ENCODE data around the gene RPL4. TPM values are rescaled to one million over a fixed set of nuclear protein-coding genes. Genes with fewer than 3 reads are reported as not detected.
"Not testable (repeated sequence)": the region's sequence is repeated elsewhere in the genome, so short reads cannot be mapped to it uniquely, and the experiment has no call there.

RPL4 gene
- total and polyA plus RNA-seq, 12 donors: 1,152 to 3,057 (median 1,312) TPM

DNA sequence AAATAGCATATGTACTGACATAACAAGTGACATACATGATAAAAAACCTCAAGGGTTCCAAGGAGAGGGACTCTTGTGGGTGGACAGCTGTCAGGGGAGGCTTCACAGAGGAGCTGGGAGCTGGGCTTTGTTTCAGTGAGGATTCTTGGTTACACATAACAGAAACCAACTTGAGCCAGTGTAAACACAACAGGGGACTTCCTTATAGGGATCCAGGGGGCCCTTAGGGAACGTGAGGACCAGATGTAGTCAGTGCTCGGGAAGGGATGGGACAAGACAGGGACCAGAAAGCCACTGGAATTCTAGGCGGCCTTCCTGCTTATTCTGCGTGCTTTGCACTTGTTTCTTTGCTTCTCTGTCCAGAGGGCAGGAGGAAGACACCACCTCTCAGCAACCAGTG is 42.0 kb downstream of the RPL4 start:
- Histone ChIP-seq H3K4me1 (no peaks in the 10 kb centered on the region), H3K27me3 (no peaks in the 10 kb centered on the region), H3K36me3 (peaks cover 0 to 38% (median 0%) of the 10 kb centered on the region in 9 donors), H3K9me3 (no peaks in the 10 kb centered on the region), H3K27ac (peak overlapping the region in 1 of 10 donors; percentile 5), H3K4me3 (no peak overlapping the region)
- TF ChIP-seq, protein P1, sequence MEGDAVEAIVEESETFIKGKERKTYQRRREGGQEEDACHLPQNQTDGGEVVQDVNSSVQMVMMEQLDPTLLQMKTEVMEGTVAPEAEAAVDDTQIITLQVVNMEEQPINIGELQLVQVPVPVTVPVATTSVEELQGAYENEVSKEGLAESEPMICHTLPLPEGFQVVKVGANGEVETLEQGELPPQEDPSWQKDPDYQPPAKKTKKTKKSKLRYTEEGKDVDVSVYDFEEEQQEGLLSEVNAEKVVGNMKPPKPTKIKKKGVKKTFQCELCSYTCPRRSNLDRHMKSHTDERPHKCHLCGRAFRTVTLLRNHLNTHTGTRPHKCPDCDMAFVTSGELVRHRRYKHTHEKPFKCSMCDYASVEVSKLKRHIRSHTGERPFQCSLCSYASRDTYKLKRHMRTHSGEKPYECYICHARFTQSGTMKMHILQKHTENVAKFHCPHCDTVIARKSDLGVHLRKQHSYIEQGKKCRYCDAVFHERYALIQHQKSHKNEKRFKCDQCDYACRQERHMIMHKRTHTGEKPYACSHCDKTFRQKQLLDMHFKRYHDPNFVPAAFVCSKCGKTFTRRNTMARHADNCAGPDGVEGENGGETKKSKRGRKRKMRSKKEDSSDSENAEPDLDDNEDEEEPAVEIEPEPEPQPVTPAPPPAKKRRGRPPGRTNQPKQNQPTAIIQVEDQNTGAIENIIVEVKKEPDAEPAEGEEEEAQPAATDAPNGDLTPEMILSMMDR (IDR thresholded peaks at IDR 0.05): no peak
- ATAC-seq (peak; percentile 63 to 89 (median 70)), DNase-seq (peak in 1 of 2 donors; percentile 41)
- intact Hi-C loops (cut with DNase I): no loop called here
- WGBS, 2 donors: 56 to 69% methylated on average over 4 of the region's 4 CpGs

DNA sequence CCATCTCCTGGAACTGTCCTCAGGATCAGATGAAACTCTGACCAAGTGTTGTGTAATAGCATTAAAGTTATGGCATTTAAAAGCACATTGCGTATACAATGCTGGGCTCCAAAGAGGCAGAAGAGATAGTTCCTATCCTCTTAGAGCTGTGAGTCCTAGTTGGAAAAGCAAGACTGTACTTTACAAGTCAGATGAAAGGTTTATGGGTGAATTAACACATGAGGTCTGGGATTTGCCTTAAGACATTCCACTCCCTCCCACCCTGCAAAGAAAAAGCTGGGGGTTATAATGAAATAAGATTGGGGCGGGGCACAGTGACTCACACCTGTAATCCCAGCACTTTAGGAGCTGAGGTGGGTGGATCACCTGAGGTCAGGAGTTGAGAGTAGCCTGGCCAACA is 42.7 kb downstream of the RPL4 start:
- no peaks in the 10 kb centered on the region for H3K27me3 ChIP-seq
- no peak for DNase-seq
- no peak overlapping the region for H3K4me3 ChIP-seq
- 96 to 99% methylated on average over 2 of the region's 2 CpGs for WGBS, 2 donors
- intact Hi-C loops (cut with DNase I): no loop called here
- no peak for ATAC-seq
- H3K9me3 ChIP-seq: no peaks in the 10 kb centered on the region
- no peaks in the 10 kb centered on the region for H3K4me1 ChIP-seq
- H3K36me3 ChIP-seq: peaks cover 0 to 42% (median 0%) of the 10 kb centered on the region in 9 donors
- TF ChIP-seq, protein P1 (IDR thresholded peaks at IDR 0.05): no peak
- H3K27ac ChIP-seq: peak overlapping the region in 1 of 10 donors; percentile 5

DNA sequence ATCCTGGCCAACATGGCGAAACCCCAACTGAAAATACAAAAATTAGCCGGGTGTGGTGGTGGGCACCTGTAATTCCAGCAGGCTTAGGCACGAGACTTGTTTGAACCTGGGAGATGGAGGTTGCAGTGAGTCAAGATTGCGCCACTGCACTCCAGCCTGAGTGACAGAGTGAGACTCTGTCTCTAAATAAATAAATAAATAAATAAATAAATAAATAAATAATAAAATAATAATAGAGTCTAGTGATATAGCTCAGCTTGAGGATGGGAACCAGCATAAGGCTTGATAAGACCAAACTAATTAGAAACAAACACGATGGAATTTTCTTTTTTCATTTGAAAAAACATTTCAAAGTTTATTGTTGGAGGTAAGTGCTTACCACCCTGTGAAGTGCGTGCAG is 43.4 kb downstream of the RPL4 start:
- ATAC-seq; H3K9me3 ChIP-seq; DNase-seq; H3K27ac ChIP-seq; H3K4me3 ChIP-seq; H3K27me3 ChIP-seq; intact Hi-C loops (cut with DNase I); H3K4me1 ChIP-seq: not testable (repeated sequence)
- 96 to 97% methylated on average over 6 of the region's 6 CpGs for WGBS, 2 donors
- peaks cover 0 to 41% (median 0%) of the 10 kb centered on the region in 9 donors for H3K36me3 ChIP-seq

DNA sequence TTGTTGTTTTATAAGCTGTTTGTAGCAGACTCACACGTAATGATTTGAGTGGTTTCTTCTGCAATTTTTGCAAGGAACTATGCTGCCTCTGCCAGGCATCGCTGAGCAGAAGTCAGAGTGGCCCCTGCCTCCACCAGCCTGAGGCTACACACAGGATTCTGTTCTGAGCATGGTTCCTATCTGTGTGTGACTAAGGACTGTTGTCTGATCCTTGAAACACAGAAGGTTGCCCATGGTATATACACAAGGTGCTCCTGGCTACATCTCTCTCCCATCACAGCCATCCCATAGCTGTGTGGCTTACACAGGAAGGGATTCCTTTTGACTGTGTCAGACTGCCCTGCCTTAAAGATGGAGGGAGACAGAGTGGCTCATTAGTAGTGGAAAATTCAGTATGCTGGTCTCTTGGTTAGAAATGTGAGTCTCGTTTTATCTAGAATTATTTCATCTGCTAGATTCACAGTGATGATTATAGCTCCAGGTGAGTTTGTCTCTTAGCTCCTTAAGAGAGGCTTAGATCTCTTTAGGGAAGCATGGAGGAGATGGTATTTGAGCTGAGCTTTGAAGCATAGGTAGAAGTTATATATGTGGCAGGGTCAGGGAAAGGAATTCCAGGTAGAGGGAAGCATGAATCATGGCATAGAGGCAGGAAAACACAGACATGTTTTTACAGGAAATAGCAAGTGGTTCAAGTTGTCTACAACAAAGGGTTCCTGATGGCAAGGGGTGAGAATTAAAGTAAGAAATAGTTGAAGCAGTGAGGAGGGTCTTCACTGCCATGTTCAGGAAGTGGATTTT is 44.6 kb downstream of the RPL4 start:
- TF ChIP-seq, protein P1 (IDR thresholded peaks at IDR 0.05): no peak
- DNase-seq (no peak), ATAC-seq (no peak)
- Histone ChIP-seq H3K4me1 (no peaks in the 10 kb centered on the region), H3K27me3 (no peaks in the 10 kb centered on the region), H3K36me3 (peaks cover 0 to 51% (median 0%) of the 10 kb centered on the region in 9 donors), H3K9me3 (no peaks in the 10 kb centered on the region), H3K27ac (no peak overlapping the region), H3K4me3 (no peak overlapping the region)
- WGBS, 2 donors: 92 to 93% methylated on average over 3 of the region's 3 CpGs
- intact Hi-C loops (cut with DNase I): no loop called here

DNA sequence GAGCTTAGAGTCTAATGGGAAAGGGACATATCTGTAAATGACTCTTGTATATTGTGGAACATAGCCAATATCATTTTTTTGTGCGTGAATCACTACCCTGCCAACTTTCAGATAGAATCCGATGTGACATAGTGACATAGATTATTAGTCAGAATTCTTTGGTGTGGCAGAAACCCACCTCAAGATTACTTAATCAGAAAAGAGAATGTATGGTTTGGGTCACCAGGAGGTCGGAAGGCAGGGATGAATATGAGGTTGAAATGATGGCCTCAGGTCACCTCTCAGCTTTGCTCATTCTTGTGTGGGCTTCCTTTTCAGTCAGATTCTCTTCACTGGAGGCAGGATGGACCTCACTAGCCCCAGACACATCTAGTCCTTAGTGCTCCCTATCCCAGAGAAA is 48.4 kb downstream of the RPL4 start:
- ATAC-seq (no peak), DNase-seq (no peak)
- H3K4me3 ChIP-seq: no peak overlapping the region
- intact Hi-C loops (cut with DNase I): no loop called here
- peaks cover 0 to 49% (median 0%) of the 10 kb centered on the region in 9 donors for H3K36me3 ChIP-seq
- H3K9me3 ChIP-seq: no peaks in the 10 kb centered on the region
- H3K27ac ChIP-seq: no peak overlapping the region
- H3K4me1 ChIP-seq: peaks cover 0 to 12% (median 0%) of the 10 kb centered on the region in 9 donors
- TF ChIP-seq, protein P1 (IDR thresholded peaks at IDR 0.05): no peak
- WGBS, 2 donors: 71 to 76% methylated on average over 3 of the region's 3 CpGs
- no peaks in the 10 kb centered on the region for H3K27me3 ChIP-seq
